HEK293T (cell line): Measurements from ENCODE around the gene PLEKHH1.

ENCODE experiments used
- CTCF ChIA-PET: fragments of 350-600 bp; formaldehyde crosslinking; extraction: SDS; loops from one replicate; lab custom pipeline; 2021; ENCODE audit warnings: antibody characterized with exemption, inconsistent platforms; lab: Yijun Ruan, JAX
- POLR2A ChIA-PET: fragments of 350-600 bp; formaldehyde crosslinking; extraction: SDS; loops from one replicate; lab custom pipeline; 2020; ENCODE audit warnings: antibody characterized with exemption, inconsistent platforms; lab: Yijun Ruan, JAX
- DNase-seq: peaks from one replicate; pipeline ENCODE4 v3.0.0; 2012; ENCODE audit warnings: mixed read lengths; ENCODE audit errors: extremely low spot score
- ARNT ChIP-seq: fragments of 450-650 bp; IDR thresholded peaks from 2 replicates; pipeline ENCODE4 v1.6.1; 2017; ENCODE audit warnings: mild to moderate bottlenecking
- BHLHE40 ChIP-seq: fragments of 450-650 bp; IDR thresholded peaks from 2 replicates; pipeline ENCODE4 v1.6.1; 2016; ENCODE audit warnings: mild to moderate bottlenecking, moderate library complexity, borderline replicate concordance
- CTBP1 ChIP-seq: fragments of 450-650 bp; IDR thresholded peaks from 2 replicates; pipeline ENCODE4 v1.6.1; 2016; ENCODE audit warnings: borderline replicate concordance
- ELF4 ChIP-seq: fragments of 450-650 bp; IDR thresholded peaks from 2 replicates; pipeline ENCODE4 v1.6.1; 2017; ENCODE audit warnings: antibody characterized with exemption
- FOXA1 ChIP-seq: fragments of 450-650 bp; IDR thresholded peaks from 2 replicates; pipeline ENCODE4 v1.6.1; 2016; ENCODE audit warnings: mild to moderate bottlenecking
- FOXK2 ChIP-seq: fragments of 450-650 bp; IDR thresholded peaks from 2 replicates; pipeline ENCODE4 v1.6.1; 2016; ENCODE audit warnings: mild to moderate bottlenecking
- FOXM1 ChIP-seq: fragments of 450-650 bp; IDR thresholded peaks from 2 replicates; pipeline ENCODE4 v1.6.1; 2017; ENCODE audit warnings: mild to moderate bottlenecking, borderline replicate concordance
- HDGF ChIP-seq: fragments of 450-650 bp; IDR thresholded peaks from 2 replicates; pipeline ENCODE4 v1.6.1; 2017; ENCODE audit warnings: antibody characterized with exemption, borderline replicate concordance
- L3MBTL2 ChIP-seq: fragments of 450-650 bp; conservative IDR thresholded peaks from 2 replicates; pipeline ENCODE4 v1.6.1; 2016; ENCODE audit warnings: mild to moderate bottlenecking
- LEF1 ChIP-seq: fragments of 450-650 bp; IDR thresholded peaks from 2 replicates; pipeline ENCODE4 v1.6.1; 2017; ENCODE audit warnings: mild to moderate bottlenecking, borderline replicate concordance
- NFRKB ChIP-seq: fragments of 450-650 bp; IDR thresholded peaks from 2 replicates; pipeline ENCODE4 v1.6.1; 2016; ENCODE audit warnings: mild to moderate bottlenecking, moderate library complexity
- PKNOX1 ChIP-seq: fragments of 450-650 bp; IDR thresholded peaks from 2 replicates; pipeline ENCODE4 v1.6.1; 2016
- SP1 ChIP-seq: fragments of 450-650 bp; IDR thresholded peaks from 2 replicates; pipeline ENCODE4 v1.6.1; 2017
- SUZ12 ChIP-seq: fragments of 450-650 bp; IDR thresholded peaks from 2 replicates; pipeline ENCODE4 v1.6.1; 2016; ENCODE audit warnings: mild to moderate bottlenecking
- TARDBP ChIP-seq: fragments of 450-650 bp; IDR thresholded peaks from 2 replicates; pipeline ENCODE4 v1.6.1; 2016
- ZNF384 ChIP-seq: fragments of 450-650 bp; IDR thresholded peaks from 2 replicates; pipeline ENCODE4 v1.6.1; 2016

PLEKHH1 gene

GRCh38 chr14:67575684-67576083 lies 42.6 kb downstream of the PLEKHH1 start:
- ChIA-PET POLR2A (no interaction called here), CTCF (no interaction called here)
- no peak for DNase-seq
- TF ChIP-seq LEF1 (no peak), PKNOX1 (no peak), ELF4 (no peak), NFRKB (no peak), FOXA1 (no peak), FOXK2 (no peak), ZNF384 (no peak), TARDBP (no peak), HDGF (no peak), FOXM1 (no peak), L3MBTL2 (no peak), ARNT (no peak), CTBP1 (no peak), BHLHE40 (no peak), SP1 (no peak), SUZ12 (no peak)

DNA sequence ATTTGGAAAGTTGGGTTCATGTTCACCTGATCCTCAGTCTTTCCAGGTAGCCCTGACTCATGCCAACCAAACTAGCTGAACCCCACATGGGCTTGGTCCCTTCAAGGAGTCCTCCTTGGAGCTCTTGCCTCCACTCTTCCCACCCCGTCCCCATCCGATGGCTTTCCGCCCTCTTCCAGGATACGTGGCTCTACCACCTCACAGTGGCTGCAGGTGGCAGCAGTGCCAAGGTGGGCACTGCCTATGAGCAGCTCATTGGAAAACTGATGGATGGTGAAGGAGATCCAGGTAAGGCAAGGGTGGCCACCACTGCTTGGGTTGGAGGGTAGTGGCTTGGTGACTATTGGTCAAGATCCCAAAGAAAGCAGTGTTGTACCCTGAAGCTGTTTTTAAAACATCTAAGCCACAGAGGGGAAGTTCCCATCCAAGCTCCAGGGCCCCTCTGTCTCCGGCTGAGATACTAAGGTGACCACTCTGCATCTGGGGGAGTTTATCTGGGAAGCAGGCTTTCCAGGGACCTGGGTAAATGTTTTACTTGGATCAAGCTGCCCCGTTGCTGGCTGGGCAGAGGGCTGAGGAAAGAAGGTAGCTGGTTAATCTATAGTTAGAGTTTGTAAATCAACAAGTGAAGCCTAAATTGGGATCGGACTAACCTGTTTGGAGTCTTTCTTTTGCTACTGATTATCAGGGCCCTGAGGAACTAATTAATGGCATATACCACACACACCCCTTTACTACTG lies 43.3 kb downstream of the PLEKHH1 start:
- DNase-seq, result no peak
- CTCF ChIA-PET, result no interaction called here
- TF ChIP-seq NFRKB (no peak), FOXM1 (no peak), SUZ12 (no peak), SP1 (no peak), HDGF (no peak), ELF4 (no peak), ZNF384 (no peak), LEF1 (no peak), FOXK2 (no peak), CTBP1 (no peak), BHLHE40 (no peak), ARNT (no peak), TARDBP (no peak), L3MBTL2 (no peak), PKNOX1 (no peak), FOXA1 (no peak)
- POLR2A ChIA-PET, result no interaction called here

DNA sequence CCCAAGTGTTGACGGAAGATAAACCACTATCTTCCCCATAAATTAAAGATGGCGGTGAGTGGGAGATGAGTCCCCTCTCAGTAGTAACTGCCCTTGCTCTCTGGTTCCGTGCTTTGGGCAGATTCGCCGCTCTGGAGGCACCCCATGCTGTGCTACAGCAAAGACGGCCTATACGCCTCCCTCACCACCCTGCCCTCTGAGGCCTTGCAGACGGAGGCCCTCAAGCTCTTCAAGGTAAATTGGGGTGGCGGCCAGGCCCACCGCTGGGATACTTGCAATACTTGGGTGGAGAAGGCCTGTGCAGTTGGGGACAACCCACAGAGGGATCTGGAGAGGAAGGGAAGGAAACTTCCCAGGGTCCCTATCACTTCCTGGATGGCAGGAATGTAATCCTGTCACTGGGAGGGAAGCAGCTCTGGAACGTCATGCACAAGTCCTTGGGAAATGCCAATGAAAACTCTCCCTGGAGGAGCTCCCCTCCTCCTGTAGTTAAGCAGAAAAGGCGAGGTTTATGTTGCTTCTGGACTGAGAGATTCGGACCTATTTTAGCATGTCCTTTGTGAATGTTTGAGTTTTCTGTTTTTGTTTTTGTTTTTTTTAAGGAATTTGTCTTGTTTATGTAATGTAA lies 44.2 kb downstream of the PLEKHH1 start:
- CTCF ChIA-PET, result interaction anchor here (0.7 to 1.1 kb wide), 2 partner anchors 50 to 126 kb away, joined by 3 read pairs; no protein-coding TSS in a partner anchor
- TF ChIP-seq TARDBP (no peak), FOXM1 (no peak), SUZ12 (no peak), SP1 (no peak), FOXK2 (no peak), FOXA1 (no peak), PKNOX1 (no peak), LEF1 (no peak), CTBP1 (no peak), ELF4 (no peak), BHLHE40 (no peak), ARNT (no peak), HDGF (no peak), NFRKB (no peak), L3MBTL2 (no peak), ZNF384 (no peak)
- POLR2A ChIA-PET, result interaction anchor here (0.8 kb wide), 1 partner anchor 118 kb away, joined by 3 read pairs; the partner anchor contains the start of gene RDH11
- no peak for DNase-seq

- TF ChIP-seq TARDBP, result no peak
- TF ChIP-seq PKNOX1, result no peak
- no peak for TF ChIP-seq FOXM1
- no peak for TF ChIP-seq FOXK2
- ChIA-PET CTCF (interaction anchor here (0.7 to 1.1 kb wide), 2 partner anchors 51 to 126 kb away, joined by 3 read pairs; no protein-coding TSS in a partner anchor), POLR2A (no interaction called here)
- DNase-seq, result no peak
These were observed 45.0 kb downstream of the PLEKHH1 start for GRCh38 chr14:67577909-67578749.

GRCh38 chr14:67579040-67579439 lies 46.0 kb downstream of the PLEKHH1 start:
- CTCF ChIA-PET, result interaction anchor here (1.4 kb wide), 1 partner anchor 8 kb away, joined by 3 read pairs; no protein-coding TSS in a partner anchor
- no peak for TF ChIP-seq LEF1
- TF ChIP-seq HDGF, result no peak
- TF ChIP-seq PKNOX1, result no peak
- no peak for TF ChIP-seq TARDBP
- TF ChIP-seq SUZ12, result no peak
- no peak for TF ChIP-seq ZNF384
- no peak for TF ChIP-seq ELF4
- TF ChIP-seq BHLHE40, result no peak
- POLR2A ChIA-PET, result interaction anchor here (1.0 kb wide), 1 partner anchor 41 kb away, joined by 3 read pairs; no protein-coding TSS in a partner anchor
- no peak for DNase-seq
